Astrocyte (in vitro differentiated cells and primary cell): Measurements from ENCODE around the gene MIOS.

Source experiments
- CTCF ChIP-seq: IDR thresholded peaks from 2 replicates; pipeline ENCODE4 v1.5.1; 2011; ENCODE audit warnings: low read depth, mild to moderate bottlenecking, inconsistent platforms, low read length, moderate library complexity; ENCODE audit not compliant: insufficient read depth
- EZH2 ChIP-seq: IDR thresholded peaks from 2 replicates; pipeline ENCODE4 v1.6.1; 2012; ENCODE audit warnings: mild to moderate bottlenecking, low read length, inconsistent platforms; ENCODE audit not compliant: insufficient read depth

- TF ChIP-seq EZH2: no peak
- no peak for TF ChIP-seq CTCF
Measured at GRCh38 chr7:7630626-7631329, 64.1 kb downstream of the MIOS start.
